Measurements from ENCODE around the gene LRRC7. TPM values are rescaled to one million over a fixed set of nuclear protein-coding genes. Genes with fewer than 3 reads are reported as not detected.

The LRRC7 gene
- total and polyA plus RNA-seq, 4 donors, result 0.13 to 1.3 (median 0.16) TPM; not detected in 1

DNA sequence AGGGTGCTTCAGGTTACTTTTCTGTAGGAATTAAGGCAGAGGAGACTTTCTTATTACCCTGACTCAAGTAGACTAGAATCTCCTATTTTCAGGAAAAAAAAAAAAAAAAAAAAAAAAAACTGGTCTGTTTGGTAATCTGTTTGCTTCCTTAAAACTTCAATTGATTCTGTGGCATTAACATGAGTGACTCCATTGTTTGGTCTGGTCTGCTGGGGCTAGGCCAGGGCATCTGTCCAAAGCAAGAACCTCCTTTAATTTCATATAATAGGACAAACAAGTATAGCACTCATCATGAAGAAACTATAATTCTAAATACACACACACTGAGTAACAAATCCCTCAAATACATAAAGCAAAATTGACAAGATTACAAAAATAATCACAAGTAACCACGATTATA is 32.9 kb upstream of the LRRC7 start:
- DNase-seq (no peak), ATAC-seq (ENCODE audit: low FRiP score) (no peak)
- Histone ChIP-seq H3K27ac (ENCODE audit: low read depth in 1 of 2, low read length in 2 of 2) (no peak overlapping the region), H3K4me1 (ENCODE audit: control insufficient read depth in 1 of 2, insufficient read depth in 2 of 2, low read length in 2 of 2) (no peaks in the 10 kb centered on the region), H3K4me3 (ENCODE audit: low read length in 2 of 2) (no peak overlapping the region), H3K27me3 (ENCODE audit: control insufficient read depth in 1 of 2, insufficient read depth in 2 of 2, low read length in 1 of 2) (no peaks in the 10 kb centered on the region), H3K36me3 (ENCODE audit: control insufficient read depth in 1 of 2, insufficient read depth in 2 of 2, low read length in 1 of 2) (no peaks in the 10 kb centered on the region), H3K9me3 (ENCODE audit: control insufficient read depth, low read length) (no peaks in the 10 kb centered on the region)
- WGBS, 2 donors, result 73 to 78% methylated on average over 1 of the region's 1 CpG
- intact Hi-C loops (cut with DNase I), result no loop called here

GRCh38 chr1:69535490-69535889 is 32.2 kb upstream of the LRRC7 start:
- 38 to 40% methylated on average over 3 of the region's 3 CpGs for WGBS, 2 donors
- H3K27me3 ChIP-seq (ENCODE audit: control insufficient read depth in 1 of 2, insufficient read depth in 2 of 2, low read length in 1 of 2), result no peaks in the 10 kb centered on the region
- no peaks in the 10 kb centered on the region for H3K9me3 ChIP-seq (ENCODE audit: control insufficient read depth, low read length)
- no peak overlapping the region for H3K27ac ChIP-seq (ENCODE audit: low read depth in 1 of 2, low read length in 2 of 2)
- ATAC-seq (ENCODE audit: low FRiP score) (no peak), DNase-seq (no peak)
- intact Hi-C loops (cut with DNase I), result no loop called here
- H3K4me3 ChIP-seq (ENCODE audit: low read length in 2 of 2), result no peak overlapping the region
- H3K4me1 ChIP-seq (ENCODE audit: control insufficient read depth in 1 of 2, insufficient read depth in 2 of 2, low read length in 2 of 2), result no peaks in the 10 kb centered on the region
- H3K36me3 ChIP-seq (ENCODE audit: control insufficient read depth in 1 of 2, insufficient read depth in 2 of 2, low read length in 1 of 2), result no peaks in the 10 kb centered on the region

GRCh38 chr1:69540052-69540451 is 27.7 kb upstream of the LRRC7 start:
- ATAC-seq (ENCODE audit: low FRiP score), result no peak

DNA sequence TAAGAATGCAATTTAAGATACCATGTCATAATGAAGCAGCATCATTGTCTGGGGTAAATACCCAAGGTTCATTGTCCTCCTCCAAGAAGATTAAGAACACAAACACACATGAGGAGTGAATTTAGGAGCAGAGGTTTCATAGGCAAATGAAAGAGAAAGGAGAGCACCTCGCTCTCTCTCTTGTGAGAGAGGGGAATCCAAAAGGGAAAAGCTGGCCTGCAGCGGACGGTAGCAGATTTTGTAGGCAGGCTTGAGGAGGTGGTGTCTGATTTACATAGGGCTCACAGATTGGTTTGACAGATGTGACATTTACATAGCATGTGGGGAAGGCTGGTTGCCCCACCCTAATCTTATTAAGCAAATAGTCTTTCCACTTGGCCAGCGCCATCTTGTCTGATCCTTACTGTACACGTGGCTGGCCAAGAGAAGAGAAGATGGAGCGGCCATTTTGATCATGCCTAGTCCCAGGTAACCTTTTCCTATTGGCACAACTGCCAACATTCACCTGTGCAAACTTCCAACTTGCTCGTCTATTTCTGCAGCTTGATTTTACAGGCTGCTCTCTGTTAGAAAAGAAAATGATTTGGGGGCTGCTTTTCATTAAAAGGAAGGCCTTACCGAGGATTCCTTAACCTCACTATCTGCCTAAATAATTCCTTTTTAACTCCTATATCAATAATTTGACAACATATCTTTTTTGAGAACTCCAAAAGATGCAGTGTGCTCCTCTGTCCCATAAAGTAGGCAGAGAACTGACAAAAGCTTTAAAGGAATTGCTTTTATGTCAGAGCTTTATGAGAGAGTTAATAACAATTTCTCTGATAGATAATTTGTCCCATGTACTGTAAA is 16.0 kb upstream of the LRRC7 start:
- Histone ChIP-seq H3K36me3 (ENCODE audit: control insufficient read depth in 1 of 2, insufficient read depth in 2 of 2, low read length in 1 of 2) (no peaks in the 10 kb centered on the region), H3K27me3 (ENCODE audit: control insufficient read depth in 1 of 2, insufficient read depth in 2 of 2, low read length in 1 of 2) (no peaks in the 10 kb centered on the region), H3K4me1 (ENCODE audit: control insufficient read depth in 1 of 2, insufficient read depth in 2 of 2, low read length in 2 of 2) (no peaks in the 10 kb centered on the region), H3K4me3 (ENCODE audit: low read length in 2 of 2) (no peak overlapping the region), H3K9me3 (ENCODE audit: control insufficient read depth, low read length) (no peaks in the 10 kb centered on the region), H3K27ac (ENCODE audit: low read depth in 1 of 2, low read length in 2 of 2) (no peak overlapping the region)
- ATAC-seq (ENCODE audit: low FRiP score), result no peak
- no peak for DNase-seq
- intact Hi-C loops (cut with DNase I), result no loop called here
- WGBS, 2 donors, result 84 to 87% methylated on average over 8 of the region's 8 CpGs

More at GRCh38 chr1:69540052-69540451, 27.7 kb upstream of the LRRC7 start:
- Histone ChIP-seq H3K27ac (ENCODE audit: low read depth in 1 of 2, low read length in 2 of 2) (no peak overlapping the region), H3K4me3 (ENCODE audit: low read length in 2 of 2) (no peak overlapping the region), H3K9me3 (ENCODE audit: control insufficient read depth, low read length) (no peaks in the 10 kb centered on the region), H3K27me3 (ENCODE audit: control insufficient read depth in 1 of 2, insufficient read depth in 2 of 2, low read length in 1 of 2) (no peaks in the 10 kb centered on the region), H3K4me1 (ENCODE audit: control insufficient read depth in 1 of 2, insufficient read depth in 2 of 2, low read length in 2 of 2) (no peaks in the 10 kb centered on the region), H3K36me3 (ENCODE audit: control insufficient read depth in 1 of 2, insufficient read depth in 2 of 2, low read length in 1 of 2) (no peaks in the 10 kb centered on the region)
- intact Hi-C loops (cut with DNase I), result no loop called here
- WGBS, 2 donors, result 71 to 72% methylated on average over 6 of the region's 6 CpGs
- no peak for DNase-seq

GRCh38 chr1:69553726-69554125 is 14.0 kb upstream of the LRRC7 start:
- ATAC-seq (ENCODE audit: low FRiP score) (no peak), DNase-seq (no peak)
- intact Hi-C loops (cut with DNase I), result no loop called here
- Histone ChIP-seq H3K4me3 (ENCODE audit: low read length in 2 of 2) (no peak overlapping the region), H3K27ac (ENCODE audit: low read depth in 1 of 2, low read length in 2 of 2) (no peak overlapping the region), H3K4me1 (ENCODE audit: control insufficient read depth in 1 of 2, insufficient read depth in 2 of 2, low read length in 2 of 2) (no peaks in the 10 kb centered on the region), H3K36me3 (ENCODE audit: control insufficient read depth in 1 of 2, insufficient read depth in 2 of 2, low read length in 1 of 2) (no peaks in the 10 kb centered on the region), H3K27me3 (ENCODE audit: control insufficient read depth in 1 of 2, insufficient read depth in 2 of 2, low read length in 1 of 2) (no peaks in the 10 kb centered on the region), H3K9me3 (ENCODE audit: control insufficient read depth, low read length) (no peaks in the 10 kb centered on the region)
- 71 to 80% methylated on average over 1 of the region's 1 CpG for WGBS, 2 donors

GRCh38 chr1:69568421-69569174 is 876 bp downstream of the LRRC7 start:
- no peaks in the 10 kb centered on the region for H3K9me3 ChIP-seq (ENCODE audit: control insufficient read depth, low read length)
- 1% methylated on average over 47 of the region's 47 CpGs for WGBS, 2 donors
- no peaks in the 10 kb centered on the region for H3K27me3 ChIP-seq (ENCODE audit: control insufficient read depth in 1 of 2, insufficient read depth in 2 of 2, low read length in 1 of 2)
- ATAC-seq (ENCODE audit: low FRiP score) (no peak), DNase-seq (no peak)
- intact Hi-C loops (cut with DNase I), result no loop called here
- H3K4me1 ChIP-seq (ENCODE audit: control insufficient read depth in 1 of 2, insufficient read depth in 2 of 2, low read length in 2 of 2), result no peaks in the 10 kb centered on the region
- H3K27ac ChIP-seq (ENCODE audit: low read depth in 1 of 2, low read length in 2 of 2), result no peak overlapping the region
- H3K4me3 ChIP-seq (ENCODE audit: low read length in 2 of 2), result peak overlapping the region; percentile 15
- no peaks in the 10 kb centered on the region for H3K36me3 ChIP-seq (ENCODE audit: control insufficient read depth in 1 of 2, insufficient read depth in 2 of 2, low read length in 1 of 2)

GRCh38 chr1:69569175-69569541 is 1.4 kb downstream of the LRRC7 start:
- no peak for ATAC-seq (ENCODE audit: low FRiP score)
- intact Hi-C loops (cut with DNase I), result no loop called here
- 2 to 3% methylated on average over 12 of the region's 12 CpGs for WGBS, 2 donors
- no peak overlapping the region for H3K27ac ChIP-seq (ENCODE audit: low read depth in 1 of 2, low read length in 2 of 2)
- H3K27me3 ChIP-seq (ENCODE audit: control insufficient read depth in 1 of 2, insufficient read depth in 2 of 2, low read length in 1 of 2), result no peaks in the 10 kb centered on the region
- no peaks in the 10 kb centered on the region for H3K9me3 ChIP-seq (ENCODE audit: control insufficient read depth, low read length)
- no peak for DNase-seq
- no peaks in the 10 kb centered on the region for H3K36me3 ChIP-seq (ENCODE audit: control insufficient read depth in 1 of 2, insufficient read depth in 2 of 2, low read length in 1 of 2)
- no peak overlapping the region for H3K4me3 ChIP-seq (ENCODE audit: low read length in 2 of 2)
- no peaks in the 10 kb centered on the region for H3K4me1 ChIP-seq (ENCODE audit: control insufficient read depth in 1 of 2, insufficient read depth in 2 of 2, low read length in 2 of 2)

DNA sequence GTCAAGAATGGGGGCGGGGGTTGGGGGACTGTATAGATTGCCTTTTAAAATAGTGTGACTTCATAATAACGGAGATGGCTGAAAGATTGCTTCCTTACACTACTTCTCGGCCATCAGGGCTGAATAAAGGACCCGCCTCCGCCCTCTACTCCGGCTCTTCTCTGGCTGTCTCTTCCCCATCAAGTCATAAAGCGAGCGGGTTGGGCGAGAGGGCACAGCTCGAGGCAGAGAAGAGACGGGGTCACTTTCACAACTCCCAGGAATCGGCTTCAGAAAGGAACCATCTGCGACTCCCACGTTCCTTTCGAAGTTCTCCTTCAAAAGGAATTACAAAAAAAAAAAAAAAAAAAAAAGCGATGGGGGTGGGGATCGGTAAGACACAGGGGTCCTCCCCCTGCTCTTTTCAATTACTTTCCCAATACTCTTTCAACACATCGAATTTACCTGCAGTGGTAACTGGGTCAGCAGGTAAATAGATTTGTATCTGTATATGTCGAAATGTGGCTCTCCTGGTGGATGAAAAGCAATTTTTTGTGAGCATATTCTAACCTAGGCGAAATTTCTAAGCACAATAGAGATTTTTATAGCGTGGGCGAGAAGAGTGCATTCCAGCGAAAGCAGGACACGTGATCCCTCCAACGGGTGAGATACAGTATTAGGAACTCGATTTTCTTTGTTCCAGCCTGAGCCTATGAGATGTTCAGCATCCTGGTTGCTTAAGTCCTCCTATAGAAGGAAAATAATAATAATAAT is 2.0 kb downstream of the LRRC7 start:
- H3K36me3 ChIP-seq (ENCODE audit: control insufficient read depth in 1 of 2, insufficient read depth in 2 of 2, low read length in 1 of 2), result no peaks in the 10 kb centered on the region
- H3K27me3 ChIP-seq (ENCODE audit: control insufficient read depth in 1 of 2, insufficient read depth in 2 of 2, low read length in 1 of 2), result no peaks in the 10 kb centered on the region
- no peaks in the 10 kb centered on the region for H3K4me1 ChIP-seq (ENCODE audit: control insufficient read depth in 1 of 2, insufficient read depth in 2 of 2, low read length in 2 of 2)
- 3 to 4% methylated on average over 26 of the region's 26 CpGs for WGBS, 2 donors
- no peak for DNase-seq
- intact Hi-C loops (cut with DNase I), result no loop called here
- H3K4me3 ChIP-seq (ENCODE audit: low read length in 2 of 2), result no peak overlapping the region
- no peaks in the 10 kb centered on the region for H3K9me3 ChIP-seq (ENCODE audit: control insufficient read depth, low read length)
- H3K27ac ChIP-seq (ENCODE audit: low read depth in 1 of 2, low read length in 2 of 2), result no peak overlapping the region
- ATAC-seq (ENCODE audit: low FRiP score), result no peak

Measured in aorta (tissue), 5 donors.